Adrenal gland (tissue), 5 donors: ENCODE results near the gene PRKCB.

ENCODE experiments used
- CTCF ChIP-seq, 6 experiments: fragments of 450-650 bp in 4 of 6; fragments of 200-600 bp in 2 of 6; sonication (generic) in 1 of 6; IDR thresholded peaks; 1 replicate in 5 of 6; 2 replicates in 1 of 6; pipeline versions ENCODE4 v1.5.1 to v1.8.0; 2016 to 2021; ENCODE audit warnings: antibody characterized with exemption in 6 of 6, mild to moderate bottlenecking in 2 of 6, moderate library complexity in 1 of 6
- POLR2A ChIP-seq, 2 donors: fragments of 450-650 bp; IDR thresholded peaks; one replicate each; pipeline ENCODE4 v1.6.1; 2017; ENCODE audit warnings: antibody characterized with exemption in 2 of 2, mild to moderate bottlenecking in 2 of 2, moderate library complexity in 1 of 2
- donor health status: DM: no; HTN: no; CAD: no.

- TF ChIP-seq CTCF (IDR thresholded peaks at IDR 0.05), result no peak
- TF ChIP-seq POLR2A (IDR thresholded peaks at IDR 0.05), result no peak
These were observed 296.4 kb downstream of the PRKCB start for GRCh38 chr16:24132048-24132796.
